OCI-LY1 (cell line): Measurements from ENCODE around the gene PVRIG.

Experiments used
- CTCF ChIP-seq: fragments of 200-600 bp; sonication (generic), shearing (Covaris generic); IDR thresholded peaks from 2 replicates; pipeline ENCODE4 v1.5.1; 2017; ENCODE audit warnings: mild to moderate bottlenecking, antibody characterized with exemption, low read length, moderate library complexity, mixed read lengths
- EZH2 ChIP-seq: fragments of 200-600 bp; sonication (generic), shearing (Covaris generic); IDR thresholded peaks from 2 replicates; pipeline ENCODE4 v1.8.0; 2017; ENCODE audit warnings: borderline replicate concordance, mixed run types, mild to moderate bottlenecking, antibody characterized with exemption, low read length, moderate library complexity, mixed read lengths

- no peak for TF ChIP-seq CTCF
- no peak for TF ChIP-seq EZH2
Measured at GRCh38 chr7:100209493-100209892, 10.3 kb upstream of the PVRIG start.
